Putamen (tissue), 1 donor: ENCODE measurements around the gene CENPF.
"Not testable (repeated sequence)": the region's sequence is repeated elsewhere in the genome, so short reads cannot be mapped to it uniquely, and the experiment has no call there.

Source experiments
- DNase-seq: peaks from one replicate; pipeline ENCODE4 v3.0.0-alpha.2; 2016; ENCODE audit warnings: low spot score

The CENPF gene

DNA sequence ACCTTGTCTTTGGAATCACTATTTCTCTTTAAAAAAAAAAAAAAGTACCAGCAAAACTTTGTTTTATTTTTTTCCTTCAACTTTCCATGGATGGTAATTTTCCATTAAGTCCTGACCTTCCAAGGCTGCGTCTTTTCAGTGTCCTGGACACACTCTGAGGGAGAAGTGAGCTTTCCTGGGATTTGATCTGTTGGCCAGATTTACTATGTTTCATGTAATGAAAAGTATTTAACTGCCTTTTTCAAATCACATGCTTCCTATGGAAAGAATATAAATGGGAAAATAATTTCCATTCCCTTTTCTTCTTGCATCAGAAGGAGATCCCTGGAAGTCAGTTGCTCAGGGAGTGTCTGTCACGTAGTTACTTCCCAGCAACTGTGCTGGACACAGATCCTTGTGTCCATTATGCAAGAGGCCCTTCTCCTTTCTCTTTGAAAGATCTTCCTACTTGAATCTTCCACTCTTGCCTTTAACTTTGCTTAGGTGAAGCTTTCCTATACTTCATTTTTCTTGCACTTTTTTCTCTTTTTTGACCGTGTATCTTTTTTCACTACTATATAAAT, 59.3 kb downstream of the CENPF start:
- no peak for DNase-seq

DNA sequence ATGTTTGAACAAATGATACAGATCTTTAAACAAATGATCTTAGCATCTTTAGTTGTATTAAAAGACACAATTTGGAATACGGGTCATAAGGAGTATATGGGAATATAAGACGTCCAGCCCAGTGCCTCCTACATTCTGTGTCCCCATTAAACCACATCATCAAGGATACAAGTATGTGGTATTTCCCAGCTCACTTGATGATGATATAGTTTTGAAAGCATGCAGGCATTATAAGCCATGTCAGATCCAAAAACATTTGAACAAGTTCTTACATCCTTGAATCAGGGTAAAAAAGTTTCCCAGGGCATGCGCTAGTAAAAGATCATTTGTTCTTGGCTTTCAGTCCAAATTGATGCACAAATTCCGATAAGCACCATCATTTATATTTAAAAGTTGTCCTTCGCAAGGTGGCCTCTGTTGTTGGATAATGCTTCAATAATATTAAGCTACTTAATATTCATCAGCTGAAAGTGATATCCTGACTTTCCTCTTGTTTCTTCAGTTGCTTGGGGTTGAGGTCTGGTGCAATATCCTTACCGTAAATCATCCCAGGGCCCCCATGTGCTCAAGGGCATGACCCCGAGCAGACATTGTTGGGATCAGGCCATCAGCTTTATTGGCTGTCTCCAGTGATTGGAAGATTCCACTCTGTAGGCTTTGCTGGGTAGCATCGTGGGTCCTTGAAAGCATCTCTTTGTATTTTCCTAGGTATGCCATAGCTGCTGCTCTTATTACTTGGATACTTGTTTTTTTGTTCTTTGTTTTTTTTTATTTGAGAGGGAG, 61.8 kb downstream of the CENPF start:
- no peak for DNase-seq

DNA sequence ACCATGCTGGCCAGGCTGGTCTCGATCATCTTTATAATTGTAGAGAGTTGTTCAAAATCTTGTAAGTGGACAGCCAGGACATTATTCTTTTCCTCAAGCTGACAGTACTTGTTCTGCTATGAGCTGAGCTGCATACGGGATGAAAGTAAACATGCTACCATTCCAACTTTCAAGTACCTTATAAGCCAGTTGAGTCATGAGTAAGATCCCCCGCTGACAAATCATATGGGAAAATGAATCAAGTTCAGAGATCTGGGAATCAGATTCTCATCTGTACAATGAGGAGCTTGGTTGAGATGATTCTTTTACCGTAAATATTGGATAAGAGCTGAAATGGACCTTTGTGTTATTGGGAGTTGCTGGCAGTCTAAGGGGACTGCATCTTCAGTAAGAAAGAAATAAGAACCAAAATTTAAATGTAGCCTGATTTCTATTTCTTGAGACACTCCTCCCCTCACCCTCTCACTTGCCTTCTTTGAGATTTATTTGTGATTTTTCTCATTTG, 62.7 kb downstream of the CENPF start:
- DNase-seq, result no peak

DNA sequence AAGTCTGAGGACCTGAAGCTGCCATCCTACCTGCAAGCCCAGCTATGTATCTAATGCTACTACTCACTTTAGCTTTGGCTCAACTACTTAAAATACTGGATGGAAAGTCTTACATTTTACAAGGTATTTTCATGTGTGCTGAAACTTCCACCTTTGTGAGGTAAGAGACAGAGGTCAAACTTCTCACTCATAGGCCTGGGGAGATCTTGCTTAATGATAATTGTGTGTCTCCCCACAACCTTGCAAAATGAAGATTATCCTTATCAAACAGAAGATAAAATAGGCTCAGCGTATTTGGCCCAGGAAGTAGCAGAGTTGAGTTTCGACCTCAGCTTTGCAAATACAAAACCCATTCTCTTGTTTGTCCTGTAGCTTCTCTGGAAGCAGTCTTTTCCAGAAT, 63.7 kb downstream of the CENPF start:
- no peak for DNase-seq

DNA sequence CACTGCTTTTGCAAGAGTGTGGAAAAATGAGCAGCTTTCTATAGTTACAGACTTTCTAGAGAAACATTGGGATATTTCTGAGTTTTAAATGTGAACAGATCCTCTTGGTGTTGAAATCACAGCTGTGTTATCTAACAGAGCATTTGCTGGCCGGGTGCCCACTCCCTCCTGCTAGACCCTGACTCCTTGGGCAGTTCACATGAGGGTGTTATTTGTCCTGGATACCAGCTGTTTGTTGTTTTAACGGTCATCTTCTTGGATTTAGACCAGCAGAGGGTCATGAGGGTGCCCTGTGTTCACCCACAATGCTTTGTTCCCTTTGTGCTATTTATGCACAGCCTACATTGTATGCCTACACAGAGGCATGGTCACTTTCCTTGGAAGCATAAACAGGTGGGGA, 67.1 kb downstream of the CENPF start:
- no peak for DNase-seq

DNA sequence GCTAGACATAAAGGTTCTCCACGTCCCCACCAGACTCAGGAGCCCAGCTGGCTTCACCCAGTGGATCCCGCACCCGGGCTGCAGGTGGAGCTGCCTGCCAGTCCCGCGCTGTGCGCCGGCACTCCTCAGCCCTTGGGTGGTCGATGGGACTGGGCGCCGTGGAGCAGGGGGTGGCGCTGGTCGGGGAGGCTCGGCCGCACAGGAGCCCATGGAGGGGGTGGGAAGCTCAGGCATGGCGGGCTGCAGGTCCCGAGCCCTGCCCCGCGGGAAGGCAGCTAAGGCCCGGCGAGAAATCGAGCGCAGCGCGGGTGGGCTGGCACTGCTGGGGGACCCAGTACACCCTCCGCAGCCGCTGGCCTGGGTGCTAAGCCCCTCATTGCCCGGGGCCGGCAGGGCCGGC, 70.0 kb downstream of the CENPF start:
- DNase-seq, result not testable (repeated sequence)

DNA sequence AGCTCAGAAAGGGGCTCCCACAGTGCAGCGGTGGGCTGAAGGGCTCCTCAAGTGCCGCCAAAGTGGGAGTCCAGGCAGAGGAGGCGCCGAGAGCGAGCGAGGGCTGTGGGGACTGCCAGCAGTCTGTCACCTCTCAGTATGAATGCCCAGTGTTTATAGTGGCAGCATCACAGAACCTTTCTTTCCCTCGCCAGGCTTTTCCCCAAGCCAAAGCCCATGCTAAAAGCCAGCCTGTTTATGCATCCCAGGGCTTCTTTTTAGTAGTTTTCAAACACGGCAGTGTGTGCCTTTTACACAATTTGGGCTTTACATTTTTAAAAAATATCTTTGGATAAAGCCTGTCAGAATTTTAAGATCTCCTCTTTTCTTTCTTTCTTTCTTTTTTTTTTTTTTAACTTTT, 70.6 kb downstream of the CENPF start:
- no peak for DNase-seq

DNA sequence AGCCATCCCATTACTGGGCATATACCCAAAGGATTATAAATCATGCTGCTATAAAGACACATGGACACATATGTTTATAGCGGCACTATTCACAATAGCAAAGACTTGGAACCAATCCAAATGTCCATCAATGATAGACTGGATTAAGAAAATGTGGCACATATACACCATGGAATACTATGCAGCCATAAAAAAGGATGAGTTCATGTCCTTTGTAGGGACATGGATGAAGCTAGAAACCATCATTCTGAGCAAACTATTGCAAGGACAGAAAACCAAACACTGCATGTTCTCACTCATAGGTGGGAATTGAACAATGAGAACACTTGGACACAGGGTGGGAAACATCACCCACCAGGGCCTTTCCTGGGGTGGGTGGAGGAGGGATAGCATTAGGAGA, 72.5 kb downstream of the CENPF start:
- not testable (repeated sequence) for DNase-seq

DNA sequence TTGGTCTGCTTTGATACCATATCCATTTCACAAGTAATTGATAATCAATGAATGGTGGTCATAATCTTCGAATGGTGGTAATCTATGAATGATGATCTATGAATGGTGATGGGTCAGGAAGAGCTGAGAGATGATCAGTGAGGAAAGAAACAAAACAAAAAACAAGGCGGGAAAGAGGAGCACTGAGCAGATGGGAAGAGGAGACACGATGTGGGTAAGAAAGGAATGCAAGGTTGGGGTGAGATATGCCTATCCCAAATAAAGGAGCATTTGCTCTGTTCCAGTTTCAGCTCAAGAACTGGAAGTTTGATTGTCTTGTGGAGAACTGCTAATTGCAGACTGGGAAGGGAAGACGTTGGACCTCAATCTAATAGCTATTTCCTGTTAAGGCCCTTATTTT, 73.8 kb downstream of the CENPF start:
- no peak for DNase-seq

DNA sequence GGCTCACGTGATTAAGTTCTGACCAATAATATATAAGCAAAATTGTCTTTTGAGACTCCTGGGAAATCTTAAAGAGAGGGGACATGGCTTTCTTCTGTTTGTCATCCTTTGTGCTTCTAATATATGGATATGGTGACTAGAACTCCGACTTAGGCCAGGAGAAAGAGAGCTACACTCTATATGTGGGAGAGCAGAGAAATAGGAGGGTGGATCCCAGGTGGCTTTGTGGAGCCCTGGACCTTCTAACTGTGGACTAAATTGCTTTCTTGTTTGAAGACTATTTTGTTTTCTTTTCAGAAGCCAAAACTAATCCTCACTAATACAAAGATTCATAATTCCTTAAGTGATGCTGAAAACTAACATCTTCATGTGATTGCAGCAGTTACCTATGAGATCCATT, 75.0 kb downstream of the CENPF start:
- no peak for DNase-seq

DNA sequence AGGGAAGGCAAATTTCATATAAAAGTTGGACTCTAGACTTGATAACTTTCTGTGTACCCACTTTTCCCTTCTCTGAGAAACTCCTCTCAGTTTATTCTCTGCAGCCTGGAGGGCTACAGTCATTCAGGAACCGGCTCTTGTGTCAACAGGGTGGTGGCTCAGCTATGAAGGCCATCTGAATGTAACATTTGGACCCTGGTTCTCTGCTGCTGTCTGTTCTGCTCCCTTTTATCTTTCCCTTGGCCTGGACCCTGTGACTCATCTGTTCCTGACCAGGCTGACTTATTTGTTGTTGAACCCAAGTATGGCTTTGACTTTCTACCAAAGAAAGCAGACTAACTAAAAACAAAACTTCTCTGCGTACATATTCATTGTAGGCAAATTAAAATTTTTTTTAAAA, 75.4 kb downstream of the CENPF start:
- no peak for DNase-seq

DNA sequence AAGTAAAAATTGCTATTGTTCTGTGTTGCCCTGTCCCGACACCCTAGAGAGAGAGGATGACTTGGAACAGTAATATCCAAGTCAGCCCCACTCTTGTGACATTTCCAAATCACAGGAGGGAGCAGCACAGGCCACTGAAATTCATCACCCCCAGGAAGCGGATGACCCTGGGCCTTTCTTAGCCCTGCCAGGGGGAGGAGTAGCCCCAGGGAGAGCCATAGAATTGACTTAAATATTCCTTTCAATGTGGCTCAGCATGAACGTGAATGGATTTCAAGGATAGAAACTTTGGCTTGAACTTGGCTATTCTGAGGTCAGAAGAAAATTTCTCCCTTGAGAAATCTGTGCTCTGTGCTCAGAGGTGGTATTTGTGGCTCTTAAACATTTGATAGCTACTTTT, 80.6 kb downstream of the CENPF start:
- DNase-seq, result no peak

DNA sequence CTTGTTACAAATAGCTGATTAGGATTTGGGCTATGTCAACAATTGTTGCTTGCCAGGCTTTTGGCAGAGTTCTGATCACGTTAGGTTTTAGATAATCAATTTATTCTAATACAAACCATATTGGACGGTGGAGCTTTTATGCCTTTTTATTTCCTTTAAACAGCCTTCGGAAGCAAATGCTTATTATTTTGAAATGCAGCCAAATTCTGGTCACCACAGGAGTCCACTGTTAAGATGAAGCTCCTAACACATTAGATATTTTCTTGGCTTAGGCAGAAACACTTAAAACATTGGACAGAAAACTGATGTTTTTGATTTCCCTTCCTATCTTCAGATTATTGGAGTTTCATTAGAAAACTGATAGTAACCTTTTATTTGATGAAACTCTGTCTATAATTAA, 82.9 kb downstream of the CENPF start:
- no peak for DNase-seq

DNA sequence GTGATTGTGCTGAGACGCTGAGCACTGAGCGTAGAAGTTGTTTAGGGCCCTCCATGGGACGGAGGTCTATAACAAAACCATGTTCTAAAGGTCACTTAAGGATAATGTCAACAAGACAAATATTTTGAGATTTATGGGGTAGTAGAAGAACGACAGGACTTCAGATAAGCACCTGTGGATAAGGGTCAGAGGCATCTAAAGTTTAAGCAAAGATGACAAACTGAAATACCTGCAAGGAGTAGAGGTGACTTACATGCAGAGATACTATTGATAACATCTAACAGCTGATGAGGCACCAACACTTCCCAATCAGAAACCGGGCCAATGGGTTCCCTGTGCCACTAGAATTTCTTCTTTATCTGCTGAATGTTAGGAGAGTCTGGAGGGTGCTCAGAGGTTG, 83.5 kb downstream of the CENPF start:
- DNase-seq, result no peak

DNA sequence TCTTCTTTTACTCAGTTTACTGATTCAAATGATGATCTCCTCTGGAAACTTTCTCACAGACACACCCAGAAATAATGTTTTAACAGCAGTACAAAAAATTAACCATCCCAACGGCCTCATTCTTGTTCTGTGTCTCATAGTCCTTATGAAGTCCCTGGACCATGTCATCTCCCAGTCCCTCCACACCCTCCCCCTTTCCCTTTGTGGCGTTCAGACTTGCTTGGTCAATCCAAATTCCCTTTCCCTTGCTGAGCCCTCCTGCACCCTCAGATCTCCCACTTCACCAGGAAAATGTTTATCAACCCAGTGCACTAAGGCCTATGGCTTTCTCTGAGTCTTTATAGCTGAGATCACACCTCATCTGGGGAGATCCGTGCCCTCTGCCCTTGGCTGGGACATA, 85.9 kb downstream of the CENPF start:
- no peak for DNase-seq

DNA sequence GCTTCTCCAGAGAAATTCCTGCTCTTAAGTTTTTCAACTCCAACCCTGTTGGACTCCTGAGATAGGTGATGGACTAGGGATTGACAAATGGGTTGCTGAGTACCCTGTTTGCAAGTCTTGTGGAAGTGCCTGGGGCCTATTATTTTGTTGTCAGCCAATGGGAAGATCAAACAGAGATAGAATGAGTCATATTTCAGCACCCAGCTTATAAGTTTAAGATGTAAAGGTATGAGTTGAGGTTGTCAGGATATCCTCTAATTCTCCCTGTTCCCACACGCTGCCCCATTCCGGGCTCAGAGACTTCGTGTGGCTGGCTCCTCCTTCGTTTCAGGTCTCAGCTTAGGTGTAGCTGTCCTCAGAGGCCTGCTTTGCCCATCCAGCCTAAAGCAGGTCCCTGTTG, 91.8 kb downstream of the CENPF start:
- DNase-seq, result no peak

DNA sequence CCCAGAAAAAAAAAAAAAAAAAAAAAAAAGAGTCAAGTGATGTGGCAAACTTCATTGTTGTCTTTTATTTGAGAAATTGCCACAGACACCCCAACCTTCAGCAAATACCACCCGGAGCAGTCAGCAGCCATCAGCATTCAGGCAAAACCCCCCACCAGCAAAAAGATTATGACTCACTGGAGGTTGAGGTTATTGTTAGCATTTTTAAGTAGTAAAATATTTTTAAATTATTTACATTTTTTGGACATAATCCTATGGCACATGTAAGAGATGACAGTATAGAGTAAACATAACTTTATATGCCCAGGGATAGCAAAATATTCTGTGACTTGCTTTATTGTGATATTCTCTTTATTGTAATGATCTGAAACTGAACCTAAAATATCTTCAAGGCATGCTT, 95.6 kb downstream of the CENPF start:
- DNase-seq, result no peak

DNA sequence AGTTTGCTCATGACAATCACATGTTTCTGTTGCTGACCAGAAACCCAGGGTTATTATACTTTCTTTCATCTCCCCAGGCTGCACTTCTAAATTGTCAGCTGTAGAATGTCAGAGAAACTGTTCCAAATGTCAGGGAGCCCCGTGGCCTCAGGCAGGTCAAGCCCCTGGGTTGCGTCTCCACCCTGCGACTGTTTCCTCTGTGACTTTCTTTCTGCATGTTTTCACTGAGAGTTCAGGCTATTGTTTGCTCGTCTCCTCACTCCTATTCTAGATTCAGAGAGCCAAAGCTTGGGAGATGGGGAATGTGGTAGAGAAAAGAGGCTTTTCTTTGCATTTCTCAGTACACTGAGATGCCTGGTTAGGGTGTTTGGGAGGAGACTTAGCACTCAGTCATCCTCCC, 97.4 kb downstream of the CENPF start:
- no peak for DNase-seq

DNA sequence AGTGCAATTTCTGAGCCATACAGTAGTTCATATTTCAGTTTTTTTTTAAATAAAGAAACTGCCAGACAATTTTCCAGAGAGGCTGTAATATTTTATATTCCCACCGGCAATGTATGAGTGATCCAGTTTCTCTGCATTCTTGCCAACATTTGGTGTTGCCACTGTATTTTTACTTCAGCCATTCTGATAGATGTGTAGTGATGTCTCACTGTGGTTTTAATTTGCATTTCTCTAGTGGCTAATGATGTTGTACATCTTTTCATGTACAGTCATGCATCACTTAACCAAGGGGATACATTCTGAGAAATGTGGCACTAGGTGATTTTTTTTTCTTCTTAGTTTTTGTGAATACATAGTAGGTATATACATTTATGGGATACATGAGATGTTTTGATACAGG, 99.6 kb downstream of the CENPF start:
- DNase-seq, result no peak

DNA sequence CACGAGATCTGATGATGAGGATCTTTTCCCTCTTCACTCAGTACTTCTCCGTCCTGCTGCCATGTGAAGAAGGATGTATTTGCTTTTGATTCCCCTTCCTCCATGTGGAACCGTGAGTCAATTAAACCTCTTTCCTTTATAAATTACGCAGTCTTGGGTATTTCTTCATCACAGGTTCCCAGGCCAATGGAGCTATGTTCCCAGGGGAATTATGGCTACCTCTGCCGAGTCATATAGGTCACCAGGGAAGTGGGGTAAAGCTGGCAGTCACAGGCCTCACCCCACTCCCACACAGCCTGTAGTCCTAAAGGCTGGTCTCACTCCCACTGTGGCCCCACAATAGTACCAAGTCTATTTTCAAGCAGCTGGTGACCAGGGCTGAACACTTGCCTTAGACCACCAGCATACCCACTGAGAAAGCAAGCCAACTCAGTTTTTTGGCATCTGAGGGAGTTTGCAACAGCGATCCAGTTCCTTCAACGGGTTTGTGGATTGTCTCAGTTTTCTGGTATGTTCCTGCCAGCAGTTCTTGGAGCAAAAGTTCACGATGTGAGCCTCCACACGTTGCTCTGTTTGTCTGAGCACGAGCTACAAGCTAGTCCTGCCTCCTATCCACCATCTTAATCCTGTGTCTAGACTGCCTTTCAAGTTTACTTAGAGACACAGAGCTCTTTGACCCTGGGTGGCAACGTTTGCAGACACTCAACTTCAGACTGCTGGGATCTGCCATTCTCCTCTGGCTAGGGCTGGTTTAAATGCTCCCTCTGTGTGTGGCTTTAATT, 104.5 kb downstream of the CENPF start:
- DNase-seq, result no peak

DNA sequence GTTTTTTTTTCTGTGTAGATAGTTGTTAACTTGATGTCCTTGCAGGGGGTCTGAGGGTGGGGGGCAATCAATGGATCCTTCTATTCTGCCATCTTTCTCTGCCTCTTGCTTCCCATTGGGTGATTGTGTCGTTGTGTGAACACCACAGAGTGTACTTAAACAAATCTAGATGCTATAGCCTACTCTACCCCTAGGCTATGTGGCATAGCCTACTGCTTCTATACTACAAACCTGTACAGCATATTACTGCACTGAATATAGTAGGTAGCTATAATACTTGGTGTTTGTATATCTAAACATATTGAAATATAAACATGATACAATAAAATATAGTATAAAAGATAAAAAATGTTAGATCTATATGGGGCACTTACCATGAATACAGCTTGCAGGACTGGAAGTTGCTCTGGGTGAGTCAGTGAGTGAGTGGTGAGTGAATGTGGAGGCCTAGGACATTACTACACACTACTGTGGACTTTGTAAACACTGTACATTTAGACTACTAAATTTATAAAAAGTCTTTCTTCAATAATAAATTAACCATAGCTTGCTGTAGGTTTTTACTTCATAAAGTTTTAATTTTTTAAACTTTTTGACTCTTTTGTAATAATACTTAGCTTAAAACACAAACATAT, 105.4 kb downstream of the CENPF start:
- no peak for DNase-seq

DNA sequence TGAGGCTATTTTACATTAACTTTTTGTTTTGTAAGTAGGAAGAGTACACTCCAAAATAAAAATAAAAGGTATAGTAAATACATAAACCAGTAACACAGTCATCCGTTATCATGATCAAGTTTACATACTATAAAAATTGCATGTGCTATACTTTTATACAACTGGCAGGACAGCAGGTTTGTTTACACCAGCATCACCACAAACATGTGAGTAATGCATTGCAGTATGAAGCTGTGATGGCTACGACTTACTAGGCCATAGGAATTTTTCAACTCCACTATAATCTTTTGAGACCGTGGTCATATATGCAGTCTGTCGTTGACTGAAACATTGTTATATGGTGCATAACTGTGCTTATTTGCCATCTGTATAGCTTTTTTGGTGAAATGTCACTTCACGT, 106.2 kb downstream of the CENPF start:
- no peak for DNase-seq

DNA sequence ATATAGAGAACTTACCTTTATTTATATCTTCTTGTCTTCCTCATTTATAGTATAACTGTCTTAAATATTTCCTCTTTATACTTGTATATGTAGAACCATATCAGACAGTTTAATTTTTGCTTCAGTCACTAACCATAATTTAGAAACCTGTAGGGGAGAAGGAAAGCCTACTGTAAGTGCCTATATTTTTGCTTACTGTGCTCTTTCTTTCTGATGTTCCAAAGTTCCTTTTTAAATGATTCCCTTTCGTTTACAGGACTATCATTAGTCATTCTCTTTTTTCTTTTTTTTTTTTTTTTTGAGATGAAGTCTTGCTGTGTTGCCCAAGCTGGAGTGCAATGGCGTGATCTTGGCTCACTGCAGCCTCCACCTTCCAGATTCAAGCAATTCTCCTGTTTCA, 109.7 kb downstream of the CENPF start:
- DNase-seq, result no peak
